ENCODE data around the gene IREB2. TPM values are rescaled to one million over a fixed set of nuclear protein-coding genes. Genes with fewer than 3 reads are reported as not detected.

The IREB2 gene, protein sequence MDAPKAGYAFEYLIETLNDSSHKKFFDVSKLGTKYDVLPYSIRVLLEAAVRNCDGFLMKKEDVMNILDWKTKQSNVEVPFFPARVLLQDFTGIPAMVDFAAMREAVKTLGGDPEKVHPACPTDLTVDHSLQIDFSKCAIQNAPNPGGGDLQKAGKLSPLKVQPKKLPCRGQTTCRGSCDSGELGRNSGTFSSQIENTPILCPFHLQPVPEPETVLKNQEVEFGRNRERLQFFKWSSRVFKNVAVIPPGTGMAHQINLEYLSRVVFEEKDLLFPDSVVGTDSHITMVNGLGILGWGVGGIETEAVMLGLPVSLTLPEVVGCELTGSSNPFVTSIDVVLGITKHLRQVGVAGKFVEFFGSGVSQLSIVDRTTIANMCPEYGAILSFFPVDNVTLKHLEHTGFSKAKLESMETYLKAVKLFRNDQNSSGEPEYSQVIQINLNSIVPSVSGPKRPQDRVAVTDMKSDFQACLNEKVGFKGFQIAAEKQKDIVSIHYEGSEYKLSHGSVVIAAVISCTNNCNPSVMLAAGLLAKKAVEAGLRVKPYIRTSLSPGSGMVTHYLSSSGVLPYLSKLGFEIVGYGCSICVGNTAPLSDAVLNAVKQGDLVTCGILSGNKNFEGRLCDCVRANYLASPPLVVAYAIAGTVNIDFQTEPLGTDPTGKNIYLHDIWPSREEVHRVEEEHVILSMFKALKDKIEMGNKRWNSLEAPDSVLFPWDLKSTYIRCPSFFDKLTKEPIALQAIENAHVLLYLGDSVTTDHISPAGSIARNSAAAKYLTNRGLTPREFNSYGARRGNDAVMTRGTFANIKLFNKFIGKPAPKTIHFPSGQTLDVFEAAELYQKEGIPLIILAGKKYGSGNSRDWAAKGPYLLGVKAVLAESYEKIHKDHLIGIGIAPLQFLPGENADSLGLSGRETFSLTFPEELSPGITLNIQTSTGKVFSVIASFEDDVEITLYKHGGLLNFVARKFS
- total RNA-seq (2014; rRNA removed; shearing (Covaris generic)) (22.7 and 27.1 TPM in 2 replicates), total RNA-seq (2022) (70.7 and 77.6 TPM in 2 replicates), Bru-seq, nascent RNA (percentile 92 among the genes with signal in this experiment), BruChase-seq, experiment 1, labeled RNA remaining after a 6-hour chase (percentile 88 among the genes with signal in this experiment), BruChase-seq, experiment 2, labeled RNA remaining after a 2-hour chase (percentile 94 among the genes with signal in this experiment)
- long read RNA-seq, full-length matches to known transcripts = 6 of 16 reads
- long read RNA-seq, partial matches to known transcripts = 10 of 16 reads
- long read RNA-seq, other reads (novel, unspliced or antisense) = 0 of 16 reads

DNA sequence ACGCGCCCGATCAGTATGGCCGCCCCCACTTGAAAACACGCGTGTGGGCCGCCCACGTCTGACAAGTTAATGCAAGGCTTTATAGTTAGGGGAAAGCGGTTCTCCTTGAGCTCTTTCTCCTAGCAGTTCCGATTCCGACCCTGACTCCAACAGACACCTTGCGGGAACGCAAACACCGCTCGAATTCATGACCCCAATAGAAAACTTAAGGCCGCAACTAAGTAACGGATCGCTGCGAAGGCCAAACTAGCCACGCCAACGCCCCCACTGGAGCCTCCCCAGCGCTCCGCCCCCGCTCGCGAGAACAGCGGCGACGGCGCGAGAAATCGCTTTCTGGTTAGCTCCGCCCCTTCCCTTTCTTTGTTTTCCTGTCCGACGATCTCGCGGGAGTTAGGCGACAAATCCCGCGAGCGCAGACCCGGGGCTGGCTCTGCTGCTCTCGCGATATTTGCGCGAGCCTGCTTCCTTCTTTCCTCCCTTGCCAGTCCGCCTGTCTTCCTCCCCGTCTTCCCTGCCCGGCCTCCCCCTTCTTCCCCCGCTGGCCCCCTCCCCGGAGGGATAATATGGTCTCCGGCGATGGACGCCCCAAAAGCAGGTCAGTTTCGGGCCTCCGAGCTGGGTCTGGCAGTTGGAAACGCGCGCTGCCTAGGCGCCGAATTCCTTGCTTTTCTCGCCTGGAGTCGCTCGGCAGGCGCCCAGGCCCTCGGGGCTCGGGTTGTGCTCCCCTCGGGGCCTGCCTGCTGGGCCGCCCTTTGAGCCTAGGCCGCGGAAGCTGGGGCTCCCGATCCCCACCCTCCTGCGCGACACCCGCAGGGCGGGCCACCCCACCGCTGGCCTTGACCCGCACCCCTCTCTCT, at the start of gene IREB2:
TSS of gene IREB2 (plus strand) at position 455 of the 857 bp plus-strand sequence. CDS start at position 577, 122 bp downstream.
- POLR2A ChIA-PET = interaction anchor here (0.6 to 2.1 kb wide), 16 partner anchors 10 to 138 kb away, joined by 3 to 16 read pairs (median 3); partner anchors contain the start of genes PSMA4 and SKIC8
- peaks cover 44% of the 10 kb centered on the region for H3K4me1 ChIP-seq (ENCODE audit: insufficient read depth, low read length, poor library complexity, severe bottlenecking)
- TF ChIP-seq EZH2phosphoT487 (IDR thresholded peaks at IDR 0.05; ENCODE audit: borderline replicate concordance, low read depth, low read length) = no peak
- TF ChIP-seq, protein P1, sequence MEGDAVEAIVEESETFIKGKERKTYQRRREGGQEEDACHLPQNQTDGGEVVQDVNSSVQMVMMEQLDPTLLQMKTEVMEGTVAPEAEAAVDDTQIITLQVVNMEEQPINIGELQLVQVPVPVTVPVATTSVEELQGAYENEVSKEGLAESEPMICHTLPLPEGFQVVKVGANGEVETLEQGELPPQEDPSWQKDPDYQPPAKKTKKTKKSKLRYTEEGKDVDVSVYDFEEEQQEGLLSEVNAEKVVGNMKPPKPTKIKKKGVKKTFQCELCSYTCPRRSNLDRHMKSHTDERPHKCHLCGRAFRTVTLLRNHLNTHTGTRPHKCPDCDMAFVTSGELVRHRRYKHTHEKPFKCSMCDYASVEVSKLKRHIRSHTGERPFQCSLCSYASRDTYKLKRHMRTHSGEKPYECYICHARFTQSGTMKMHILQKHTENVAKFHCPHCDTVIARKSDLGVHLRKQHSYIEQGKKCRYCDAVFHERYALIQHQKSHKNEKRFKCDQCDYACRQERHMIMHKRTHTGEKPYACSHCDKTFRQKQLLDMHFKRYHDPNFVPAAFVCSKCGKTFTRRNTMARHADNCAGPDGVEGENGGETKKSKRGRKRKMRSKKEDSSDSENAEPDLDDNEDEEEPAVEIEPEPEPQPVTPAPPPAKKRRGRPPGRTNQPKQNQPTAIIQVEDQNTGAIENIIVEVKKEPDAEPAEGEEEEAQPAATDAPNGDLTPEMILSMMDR (conservative IDR thresholded peaks at IDR 0.05; ENCODE audit: low read length) = no peak
- peaks cover 50% of the 10 kb centered on the region for H3K79me2 ChIP-seq (ENCODE audit: insufficient read depth, low read depth, low read length)
- intact Hi-C loops (cut with micrococcal nuclease; ENCODE audit: unreplicated experiment) = loop anchor here (10.0 kb wide), 1 partner anchor 437 kb away; the partner anchor contains the start of gene MORF4L1
- CTCF ChIA-PET (ENCODE audit: unreplicated experiment) = no interaction called here
- peaks cover 12% of the 10 kb centered on the region; the same call in 1 of the 2 replicates for H4K20me1 ChIP-seq (ENCODE audit: insufficient read depth, low read length)
- H3K4me3 ChIP-seq (ENCODE audit: low read depth, low read length, poor library complexity, severe bottlenecking) = peak within 1 kb of the TSS; percentile 87
- no peaks in the 10 kb centered on the region for H3K9me2 ChIP-seq (ENCODE audit: insufficient read depth, low read length)
- H2AFZ ChIP-seq (ENCODE audit: low read length) = peak within 1 kb of the TSS; percentile 85; the same call in 1 of the 2 replicates
- DNase-seq (ENCODE audit: low spot score) = peak; percentile 99
- H3K4me2 ChIP-seq (ENCODE audit: low read length) = peak within 1 kb of the TSS; percentile 98
- H3K27ac ChIP-seq (ENCODE audit: low read depth, low read length, poor library complexity, severe bottlenecking) = peak within 1 kb of the TSS; percentile 82
- no peaks in the 10 kb centered on the region for H3K9me3 ChIP-seq (ENCODE audit: low read length)
- no TSS peak for BruUV-seq (replicated peaks)
- H3K36me3 ChIP-seq (ENCODE audit: insufficient read depth, low read length) = peaks cover 34% of the 10 kb centered on the region

DNA sequence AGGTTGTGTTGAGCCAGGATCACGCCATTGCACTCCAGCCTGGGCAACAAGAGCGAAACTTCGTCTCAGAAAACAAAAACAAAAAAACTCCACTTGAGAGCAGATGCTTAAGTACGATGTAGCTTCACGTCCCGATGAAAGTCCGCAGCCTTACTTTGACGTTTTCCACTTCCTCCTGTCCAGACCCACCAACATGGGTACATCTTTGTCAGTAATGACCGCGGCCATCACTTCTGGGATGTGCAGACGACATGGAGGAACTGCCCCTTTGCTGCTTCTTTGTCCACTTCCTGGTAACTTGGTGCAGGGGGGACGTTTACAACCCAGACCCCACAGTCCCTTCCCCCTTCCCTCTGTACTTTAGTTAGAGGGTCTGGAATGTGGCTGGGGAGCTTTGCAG, 49.2 kb upstream of the IREB2 start:
- no peak overlapping the region for H3K27ac ChIP-seq (ENCODE audit: low read depth, low read length, poor library complexity, severe bottlenecking)
- H2AFZ ChIP-seq (ENCODE audit: low read length) = no peak overlapping the region
- no peak overlapping the region for H3K4me2 ChIP-seq (ENCODE audit: low read length)
- H3K9me2 ChIP-seq (ENCODE audit: insufficient read depth, low read length) = no peaks in the 10 kb centered on the region
- no peak for DNase-seq (ENCODE audit: low spot score)
- POLR2A ChIA-PET = no interaction called here
- intact Hi-C loops (cut with micrococcal nuclease; ENCODE audit: unreplicated experiment) = no loop called here
- TF ChIP-seq EZH2phosphoT487 (IDR thresholded peaks at IDR 0.05; ENCODE audit: borderline replicate concordance, low read depth, low read length) = no peak
- TF ChIP-seq, protein P1 (conservative IDR thresholded peaks at IDR 0.05; ENCODE audit: low read length) = no peak
- CTCF ChIA-PET (ENCODE audit: unreplicated experiment) = no interaction called here
- no peaks in the 10 kb centered on the region for H3K4me1 ChIP-seq (ENCODE audit: insufficient read depth, low read length, poor library complexity, severe bottlenecking)
- no peaks in the 10 kb centered on the region for H4K20me1 ChIP-seq (ENCODE audit: insufficient read depth, low read length)
- no peaks in the 10 kb centered on the region for H3K9me3 ChIP-seq (ENCODE audit: low read length)
- no peak overlapping the region for H3K4me3 ChIP-seq (ENCODE audit: low read depth, low read length, poor library complexity, severe bottlenecking)
- BruUV-seq (replicated peaks) = no TSS peak
- H3K79me2 ChIP-seq (ENCODE audit: insufficient read depth, low read depth, low read length) = no peaks in the 10 kb centered on the region
- no peaks in the 10 kb centered on the region for H3K36me3 ChIP-seq (ENCODE audit: insufficient read depth, low read length)

Data from OCI-LY7 (cell line).